ENCODE measurements around the gene DTWD2.

DTWD2 gene

DNA sequence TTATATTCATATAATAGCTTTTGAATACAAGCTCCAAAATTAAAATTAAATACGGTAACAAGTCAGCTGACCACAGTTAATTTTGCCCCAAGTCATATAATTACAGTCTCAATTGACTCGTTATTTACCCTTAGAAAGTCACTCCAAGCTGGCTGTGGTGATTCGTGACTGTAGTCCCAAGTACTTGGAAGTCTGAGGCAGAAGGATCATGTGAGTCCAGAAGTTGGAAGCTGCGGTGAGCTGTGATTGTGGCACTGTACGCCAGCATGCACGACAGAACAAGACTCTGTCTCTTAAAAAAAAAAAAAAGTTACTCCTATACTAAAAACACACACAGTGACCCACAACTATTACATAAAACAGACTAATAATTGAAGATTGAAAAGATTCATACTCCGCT lies 31.6 kb upstream of the DTWD2 start:
- DNase-seq (ENCODE audit: low spot score), result no peak
- Histone ChIP-seq H4K8ac (ENCODE audit: low read depth, low read length) (no peak overlapping the region), H3K23ac (ENCODE audit: low read depth, low read length, poor library complexity) (no peak overlapping the region), H2BK12ac (ENCODE audit: low read length) (no peak overlapping the region), H3K4me1 (ENCODE audit: control insufficient read depth in 2 of 2, insufficient read depth in 1 of 2, low read depth in 1 of 2, low read length in 2 of 2) (no peaks in the 10 kb centered on the region), H3K79me1 (ENCODE audit: low read depth, low read length) (no peaks in the 10 kb centered on the region), H3K18ac (ENCODE audit: low read length) (no peak overlapping the region), H2BK5ac (ENCODE audit: low read length) (no peak overlapping the region), H2AK5ac (ENCODE audit: low read depth, low read length) (no peak overlapping the region), H3K4me3 (ENCODE audit: low read length in 2 of 2) (no peak overlapping the region), H3K4ac (ENCODE audit: low read length) (no peak overlapping the region), H2BK120ac (ENCODE audit: low read depth, low read length) (no peak overlapping the region), H2AFZ (ENCODE audit: low read length) (no peak overlapping the region), H3K27ac (replicated peaks; ENCODE audit: low read length) (no peak overlapping the region), H4K91ac (ENCODE audit: low read depth, low read length, poor library complexity) (no peak overlapping the region), H3K14ac (ENCODE audit: low read length) (no peak overlapping the region), H3K4me2 (ENCODE audit: insufficient read depth, low read length, poor library complexity, severe bottlenecking) (no peak overlapping the region), H3K9ac (ENCODE audit: low read depth, low read length, poor library complexity) (no peak overlapping the region), H2BK15ac (ENCODE audit: low read length) (no peak overlapping the region), H3K27me3 (ENCODE audit: control insufficient read depth in 3 of 3, insufficient read depth in 3 of 3, low read depth in 1 of 3, low read length in 3 of 3) (no peaks in the 10 kb centered on the region), H3K9me3 (replicated peaks in 1 of 2; ENCODE audit: control insufficient read depth in 2 of 2, insufficient read depth in 1 of 2, low read depth in 1 of 2, low read length in 2 of 2) (no peaks in the 10 kb centered on the region), H3K36me3 (replicated peaks in 1 of 2; ENCODE audit: control insufficient read depth in 2 of 2, insufficient read depth in 2 of 2, low read length in 2 of 2) (no peaks in the 10 kb centered on the region)
- WGBS, 2 donors (ENCODE audit: extremely low coverage in 2 of 2, insufficient read length in 2 of 2, insufficient replicate concordance in 1 of 2), result no CpG with 5 or more reads among the region's 7 CpGs

DNA sequence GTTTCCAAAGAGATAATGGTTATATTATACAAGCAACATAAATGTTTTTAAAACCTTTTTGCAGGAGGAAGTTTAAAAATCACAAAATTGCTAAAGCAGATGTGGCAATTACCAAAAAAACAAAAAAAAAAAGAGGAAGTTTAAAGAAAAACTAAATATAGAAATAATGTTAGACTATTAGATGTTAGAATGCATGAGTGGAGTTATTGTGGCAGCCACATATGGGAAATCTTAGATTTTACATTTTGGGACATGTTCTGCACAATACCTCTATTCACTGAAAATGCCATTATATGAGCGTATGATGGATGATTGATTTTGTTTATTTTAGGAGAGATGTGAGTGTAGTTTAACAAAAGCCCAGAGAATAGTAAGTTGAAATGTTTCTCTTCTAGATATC lies 31.2 kb upstream of the DTWD2 start:
- WGBS, 2 donors (ENCODE audit: extremely low coverage in 2 of 2, insufficient read length in 2 of 2, insufficient replicate concordance in 1 of 2), result no CpG with 5 or more reads among the region's 1 CpG
- Histone ChIP-seq H3K79me1 (ENCODE audit: low read depth, low read length) (no peaks in the 10 kb centered on the region), H3K18ac (ENCODE audit: low read length) (no peak overlapping the region), H3K4me3 (ENCODE audit: low read length in 2 of 2) (no peak overlapping the region), H3K9me3 (replicated peaks in 1 of 2; ENCODE audit: control insufficient read depth in 2 of 2, insufficient read depth in 1 of 2, low read depth in 1 of 2, low read length in 2 of 2) (no peaks in the 10 kb centered on the region), H3K9ac (ENCODE audit: low read depth, low read length, poor library complexity) (no peak overlapping the region), H3K27ac (replicated peaks; ENCODE audit: low read length) (no peak overlapping the region), H2AFZ (ENCODE audit: low read length) (no peak overlapping the region), H3K4ac (ENCODE audit: low read length) (no peak overlapping the region), H2BK15ac (ENCODE audit: low read length) (no peak overlapping the region), H3K27me3 (ENCODE audit: control insufficient read depth in 3 of 3, insufficient read depth in 3 of 3, low read depth in 1 of 3, low read length in 3 of 3) (no peaks in the 10 kb centered on the region), H2BK120ac (ENCODE audit: low read depth, low read length) (no peak overlapping the region), H4K91ac (ENCODE audit: low read depth, low read length, poor library complexity) (no peak overlapping the region), H3K23ac (ENCODE audit: low read depth, low read length, poor library complexity) (no peak overlapping the region), H2BK12ac (ENCODE audit: low read length) (no peak overlapping the region), H4K8ac (ENCODE audit: low read depth, low read length) (no peak overlapping the region), H2BK5ac (ENCODE audit: low read length) (no peak overlapping the region), H2AK5ac (ENCODE audit: low read depth, low read length) (no peak overlapping the region), H3K14ac (ENCODE audit: low read length) (no peak overlapping the region), H3K36me3 (replicated peaks in 1 of 2; ENCODE audit: control insufficient read depth in 2 of 2, insufficient read depth in 2 of 2, low read length in 2 of 2) (no peaks in the 10 kb centered on the region), H3K4me2 (ENCODE audit: insufficient read depth, low read length, poor library complexity, severe bottlenecking) (no peak overlapping the region), H3K4me1 (ENCODE audit: control insufficient read depth in 2 of 2, insufficient read depth in 1 of 2, low read depth in 1 of 2, low read length in 2 of 2) (no peaks in the 10 kb centered on the region)
- DNase-seq (ENCODE audit: low spot score), result no peak

DNA sequence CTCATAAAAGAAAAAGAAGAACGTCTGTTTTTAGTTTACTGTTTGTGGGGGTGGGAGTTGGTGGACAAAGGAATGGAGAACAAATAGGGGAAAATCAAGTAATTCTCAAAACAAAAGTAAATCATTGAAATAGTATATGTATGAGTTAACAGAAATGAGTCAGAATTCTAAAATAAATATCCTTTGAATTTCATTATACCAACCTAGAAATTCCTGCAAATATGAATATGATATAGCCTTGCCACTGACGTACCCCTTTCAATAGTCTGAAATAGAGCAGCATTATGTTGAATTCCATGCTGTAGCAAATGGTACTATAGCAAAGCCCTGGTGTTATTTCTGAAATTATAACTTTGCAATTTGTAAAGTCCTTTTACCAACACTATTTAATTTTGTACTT lies 29.6 kb upstream of the DTWD2 start:
- Histone ChIP-seq H3K4me3 (ENCODE audit: low read length in 2 of 2) (no peak overlapping the region), H3K4me2 (ENCODE audit: insufficient read depth, low read length, poor library complexity, severe bottlenecking) (no peak overlapping the region), H3K4me1 (ENCODE audit: control insufficient read depth in 2 of 2, insufficient read depth in 1 of 2, low read depth in 1 of 2, low read length in 2 of 2) (no peaks in the 10 kb centered on the region), H2BK15ac (ENCODE audit: low read length) (no peak overlapping the region), H3K4ac (ENCODE audit: low read length) (no peak overlapping the region), H3K9me3 (replicated peaks in 1 of 2; ENCODE audit: control insufficient read depth in 2 of 2, insufficient read depth in 1 of 2, low read depth in 1 of 2, low read length in 2 of 2) (no peaks in the 10 kb centered on the region), H2BK12ac (ENCODE audit: low read length) (no peak overlapping the region), H2AK5ac (ENCODE audit: low read depth, low read length) (no peak overlapping the region), H4K91ac (ENCODE audit: low read depth, low read length, poor library complexity) (no peak overlapping the region), H3K27ac (replicated peaks; ENCODE audit: low read length) (no peak overlapping the region), H2BK120ac (ENCODE audit: low read depth, low read length) (no peak overlapping the region), H3K23ac (ENCODE audit: low read depth, low read length, poor library complexity) (no peak overlapping the region), H3K18ac (ENCODE audit: low read length) (no peak overlapping the region), H3K36me3 (replicated peaks in 1 of 2; ENCODE audit: control insufficient read depth in 2 of 2, insufficient read depth in 2 of 2, low read length in 2 of 2) (no peaks in the 10 kb centered on the region), H3K9ac (ENCODE audit: low read depth, low read length, poor library complexity) (no peak overlapping the region), H3K79me1 (ENCODE audit: low read depth, low read length) (no peaks in the 10 kb centered on the region), H4K8ac (ENCODE audit: low read depth, low read length) (no peak overlapping the region), H3K27me3 (ENCODE audit: control insufficient read depth in 3 of 3, insufficient read depth in 3 of 3, low read depth in 1 of 3, low read length in 3 of 3) (no peaks in the 10 kb centered on the region), H3K14ac (ENCODE audit: low read length) (no peak overlapping the region), H2BK5ac (ENCODE audit: low read length) (no peak overlapping the region), H2AFZ (ENCODE audit: low read length) (no peak overlapping the region)
- no peak for DNase-seq (ENCODE audit: low spot score)
- no CpG with 5 or more reads among the region's 2 CpGs for WGBS, 2 donors (ENCODE audit: extremely low coverage in 2 of 2, insufficient read length in 2 of 2, insufficient replicate concordance in 1 of 2)

DNA sequence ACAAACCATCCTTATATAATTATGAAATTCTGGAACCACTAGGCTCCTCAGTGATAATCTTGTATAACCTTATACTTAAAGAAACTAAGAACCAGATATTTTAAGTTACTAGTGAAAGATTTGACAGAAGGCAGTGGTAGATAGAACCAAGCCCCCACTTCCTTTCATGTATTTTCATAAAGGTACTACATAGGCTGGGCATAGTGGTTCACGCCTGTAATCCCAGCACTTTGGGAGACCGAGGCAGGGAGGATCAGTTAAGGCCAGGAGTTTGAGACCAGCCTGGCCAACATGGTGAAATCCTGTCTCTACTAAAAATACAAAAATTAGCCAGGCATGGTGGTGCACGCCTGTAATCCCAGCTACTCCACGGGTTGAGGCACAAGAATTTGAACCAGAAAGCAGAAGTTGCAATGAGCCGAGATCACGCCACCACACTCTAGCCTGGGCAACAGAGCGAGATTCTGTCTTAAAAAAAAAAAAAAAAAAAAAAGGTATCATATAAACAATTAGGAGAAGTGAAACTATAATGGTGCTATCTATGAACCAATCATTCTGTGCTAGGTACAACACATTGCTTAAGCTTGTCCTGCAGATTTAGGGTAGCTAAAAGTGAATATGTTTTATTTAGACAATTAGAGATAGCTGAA lies 27.9 kb upstream of the DTWD2 start:
- no peak overlapping the region for H3K23ac ChIP-seq (ENCODE audit: low read depth, low read length, poor library complexity)
- H3K14ac ChIP-seq (ENCODE audit: low read length), result no peak overlapping the region
- no peaks in the 10 kb centered on the region for H3K36me3 ChIP-seq (replicated peaks in 1 of 2; ENCODE audit: control insufficient read depth in 2 of 2, insufficient read depth in 2 of 2, low read length in 2 of 2)
- no peak for DNase-seq (ENCODE audit: low spot score)
- no peak overlapping the region for H2BK12ac ChIP-seq (ENCODE audit: low read length)
- no peaks in the 10 kb centered on the region for H3K79me1 ChIP-seq (ENCODE audit: low read depth, low read length)
- no peak overlapping the region for H2AFZ ChIP-seq (ENCODE audit: low read length)
- H4K8ac ChIP-seq (ENCODE audit: low read depth, low read length), result no peak overlapping the region
- H4K91ac ChIP-seq (ENCODE audit: low read depth, low read length, poor library complexity), result no peak overlapping the region
- no peak overlapping the region for H2AK5ac ChIP-seq (ENCODE audit: low read depth, low read length)
- H3K4ac ChIP-seq (ENCODE audit: low read length), result no peak overlapping the region
- H3K18ac ChIP-seq (ENCODE audit: low read length), result no peak overlapping the region
- H3K9ac ChIP-seq (ENCODE audit: low read depth, low read length, poor library complexity), result no peak overlapping the region
- H2BK120ac ChIP-seq (ENCODE audit: low read depth, low read length), result no peak overlapping the region
- H3K4me1 ChIP-seq (ENCODE audit: control insufficient read depth in 2 of 2, insufficient read depth in 1 of 2, low read depth in 1 of 2, low read length in 2 of 2), result no peaks in the 10 kb centered on the region
- H3K27ac ChIP-seq (replicated peaks; ENCODE audit: low read length), result no peak overlapping the region
- H3K4me2 ChIP-seq (ENCODE audit: insufficient read depth, low read length, poor library complexity, severe bottlenecking), result no peak overlapping the region
- H3K4me3 ChIP-seq (ENCODE audit: low read length in 2 of 2), result no peak overlapping the region
- WGBS, 2 donors (ENCODE audit: extremely low coverage in 2 of 2, insufficient read length in 2 of 2, insufficient replicate concordance in 1 of 2), result no CpG with 5 or more reads among the region's 7 CpGs
- no peaks in the 10 kb centered on the region for H3K27me3 ChIP-seq (ENCODE audit: control insufficient read depth in 3 of 3, insufficient read depth in 3 of 3, low read depth in 1 of 3, low read length in 3 of 3)
- no peak overlapping the region for H2BK15ac ChIP-seq (ENCODE audit: low read length)
- H2BK5ac ChIP-seq (ENCODE audit: low read length), result no peak overlapping the region
- no peaks in the 10 kb centered on the region for H3K9me3 ChIP-seq (replicated peaks in 1 of 2; ENCODE audit: control insufficient read depth in 2 of 2, insufficient read depth in 1 of 2, low read depth in 1 of 2, low read length in 2 of 2)

All from neuronal stem cell (in vitro differentiated cells).